GM23338 (cell line): Measurements from ENCODE around the gene IFNLR1. TPM values are rescaled to one million over a fixed set of nuclear protein-coding genes. Genes with fewer than 3 reads are reported as not detected.

Experiments used
- ATAC-seq: fragments of 200-7000 bp; cut with Tn5 transposase; 3 replicates; pipeline ENCODE4 v1.9.1; 2020
- DNase-seq: peaks from one replicate; pipeline ENCODE4 v3.0.0-alpha.2; 2015; ENCODE audit warnings: low spot score
- H2AFZ ChIP-seq: fragments of 200-600 bp; sonication (generic); 2 replicates; pipeline ENCODE4 v1.8.0; 2016; ENCODE audit warnings: antibody characterized with exemption, mild to moderate bottlenecking, moderate library complexity
- H3F3A ChIP-seq: fragments of 200-600 bp; sonication (generic); replicated peaks from 2 replicates; pipeline ENCODE4 v1.8.0; 2017; ENCODE audit warnings: antibody characterized with exemption, mixed run types, low read depth
- H3K27ac ChIP-seq: fragments of 200-600 bp; sonication (generic); 2 replicates; pipeline ENCODE4 v1.6.1; 2016; ENCODE audit warnings: low read depth
- H3K27me3 ChIP-seq: fragments of 200-600 bp; sonication (generic); 2 replicates; pipeline ENCODE4 v1.8.0; 2016; ENCODE audit warnings: mild to moderate bottlenecking, mixed run types, moderate library complexity; ENCODE audit not compliant: insufficient read depth
- H3K36me3 ChIP-seq: fragments of 200-600 bp; sonication (generic); 2 replicates; pipeline ENCODE4 v1.8.0; 2016; ENCODE audit warnings: mild to moderate bottlenecking; ENCODE audit not compliant: insufficient read depth
- H3K4me1 ChIP-seq: fragments of 200-600 bp; sonication (generic); 2 replicates; pipeline ENCODE4 v1.8.0; 2016; ENCODE audit warnings: mild to moderate bottlenecking, moderate library complexity; ENCODE audit not compliant: insufficient read depth
- H3K4me2 ChIP-seq: fragments of 200-600 bp; sonication (generic); 2 replicates; pipeline ENCODE4 v1.7.1; 2017; ENCODE audit warnings: mixed run types
- H3K4me3 ChIP-seq: fragments of 200-600 bp; sonication (generic); 2 replicates; pipeline ENCODE4 v1.6.1; 2016; ENCODE audit warnings: mixed run types
- H3K79me2 ChIP-seq: fragments of 200-600 bp; sonication (generic); replicated peaks from 2 replicates; pipeline ENCODE4 v1.8.0; 2017; ENCODE audit warnings: mild to moderate bottlenecking; ENCODE audit not compliant: insufficient read depth
- H3K9me2 ChIP-seq: fragments of 200-600 bp; sonication (generic); 2 replicates; pipeline ENCODE4 v1.8.0; 2017; ENCODE audit not compliant: insufficient read depth
- H4K20me1 ChIP-seq: fragments of 200-600 bp; sonication (generic); replicated peaks from 2 replicates; pipeline ENCODE4 v1.8.0; 2017; ENCODE audit warnings: mild to moderate bottlenecking; ENCODE audit not compliant: insufficient read depth
- H3K27ac Mint-ChIP-seq: 2 replicates; pipeline ENCODE4 v1.8.0; 2020; ENCODE audit warnings: inconsistent platforms, mild to moderate bottlenecking, moderate library complexity, mixed read lengths
- H3K27me3 Mint-ChIP-seq: 3 replicates; pipeline ENCODE4 v1.8.0; 2022; ENCODE audit warnings: low read depth, mild to moderate bottlenecking, moderate library complexity, mixed read lengths, inconsistent platforms; ENCODE audit not compliant: insufficient read depth, poor library complexity
- H3K36me3 Mint-ChIP-seq: 3 replicates; pipeline ENCODE4 v1.8.0; 2021; ENCODE audit warnings: low read depth, mild to moderate bottlenecking, inconsistent platforms, moderate library complexity, mixed read lengths
- H3K4me1 Mint-ChIP-seq: 3 replicates; pipeline ENCODE4 v1.8.0; 2020; ENCODE audit warnings: mild to moderate bottlenecking, inconsistent platforms, mixed read lengths
- H3K4me3 Mint-ChIP-seq: 3 replicates; pipeline ENCODE4 v1.8.0; 2021; ENCODE audit warnings: moderate library complexity, mild to moderate bottlenecking, inconsistent platforms, mixed read lengths
- H3K9me3 Mint-ChIP-seq: 3 replicates; pipeline ENCODE4 v1.8.0; 2020; ENCODE audit warnings: moderate library complexity, mild to moderate bottlenecking, inconsistent platforms, mixed read lengths
- CREB1 ChIP-seq: fragments of 250-450 bp; sonication (Bioruptor Pico); IDR thresholded peaks from 2 replicates; pipeline ENCODE4 v1.5.0; 2020; ENCODE audit warnings: low read depth, mild to moderate bottlenecking, moderate library complexity
- EZH2 ChIP-seq: fragments of 200-600 bp; sonication (generic); IDR thresholded peaks from one replicate; pipeline ENCODE4 v1.8.0; 2017; ENCODE audit warnings: antibody characterized with exemption, mild to moderate bottlenecking, low read depth; ENCODE audit not compliant: unreplicated experiment
- EZH2phosphoT487 ChIP-seq: fragments of 200-600 bp; sonication (generic); IDR thresholded peaks from one replicate; pipeline ENCODE4 v1.8.1; 2018; ENCODE audit warnings: antibody characterized with exemption; ENCODE audit not compliant: unreplicated experiment
- JUNB ChIP-seq: IDR thresholded peaks from one replicate; pipeline ENCODE4 v1.6.1; 2016; ENCODE audit warnings: antibody characterized with exemption; ENCODE audit not compliant: unreplicated experiment
- NANOG ChIP-seq: IDR thresholded peaks from 2 replicates; pipeline ENCODE4 v1.6.1; 2016; ENCODE audit warnings: antibody characterized with exemption, borderline replicate concordance
- POLR2AphosphoS5 ChIP-seq: IDR thresholded peaks from 2 replicates; pipeline ENCODE4 v1.6.1; 2016; ENCODE audit warnings: antibody characterized with exemption, low read depth
- STAT1 ChIP-seq: IDR thresholded peaks from one replicate; pipeline ENCODE4 v1.6.1; 2016; ENCODE audit warnings: antibody characterized with exemption; ENCODE audit not compliant: unreplicated experiment
- ZNF114 ChIP-seq: fragments of 250-450 bp; sonication (Bioruptor Pico); IDR thresholded peaks from 2 replicates; pipeline ENCODE4 v1.5.0; 2020; ENCODE audit warnings: mild to moderate bottlenecking, moderate library complexity
- ZNF331 ChIP-seq: fragments of 250-450 bp; sonication (Bioruptor Pico); IDR thresholded peaks from 2 replicates; pipeline ENCODE4 v1.5.0; 2020; ENCODE audit warnings: low read depth, mild to moderate bottlenecking, moderate library complexity
- polyA plus RNA-seq: library from polyadenylated mRNA; unstranded; fragments of >200 nt; fragmentation: Nextera tagmentation; extraction: Ambion mirVana; gene quantifications from 2 replicates; pipeline ENCODE4 v1.2.1, GENCODE V29; 2016
- total RNA-seq: library from RNA; depleted of rRNA; stranded (reverse); fragments of >200 nt; shearing (Covaris generic); gene quantifications from 2 replicates; pipeline ENCODE4 v1.2.3, GENCODE V29; 2014
- TF ChIP-seq, protein P1 (sequence below): fragments of 250-450 bp; sonication (Bioruptor Pico); IDR thresholded peaks from 2 replicates; pipeline ENCODE4 v1.5.0; 2020; ENCODE audit warnings: mild to moderate bottlenecking, moderate library complexity
- TF ChIP-seq, protein P2 (sequence below): IDR thresholded peaks from 2 replicates; pipeline ENCODE4 v1.6.1; 2016; ENCODE audit warnings: antibody characterized with exemption
- TF ChIP-seq, protein P3 (sequence below), 2 experiments: fragments of 200-600 bp in 1 of 2; sonication (generic) in 1 of 2; conservative IDR thresholded peaks; 2 replicates each; pipeline versions ENCODE4 v1.5.1 to v1.6.1; 2016 to 2017; ENCODE audit warnings: antibody characterized with exemption in 2 of 2, low read depth in 2 of 2, mild to moderate bottlenecking in 2 of 2, moderate library complexity in 1 of 2
- TF ChIP-seq, protein P4 (sequence below): IDR thresholded peaks from one replicate; pipeline ENCODE4 v1.6.1; 2018; ENCODE audit warnings: antibody characterized with exemption; ENCODE audit not compliant: unreplicated experiment

Gene IFNLR1
- total and polyA plus RNA-seq, 2 experiments from 2014 or later, result 4.2 to 6.2 TPM

DNA sequence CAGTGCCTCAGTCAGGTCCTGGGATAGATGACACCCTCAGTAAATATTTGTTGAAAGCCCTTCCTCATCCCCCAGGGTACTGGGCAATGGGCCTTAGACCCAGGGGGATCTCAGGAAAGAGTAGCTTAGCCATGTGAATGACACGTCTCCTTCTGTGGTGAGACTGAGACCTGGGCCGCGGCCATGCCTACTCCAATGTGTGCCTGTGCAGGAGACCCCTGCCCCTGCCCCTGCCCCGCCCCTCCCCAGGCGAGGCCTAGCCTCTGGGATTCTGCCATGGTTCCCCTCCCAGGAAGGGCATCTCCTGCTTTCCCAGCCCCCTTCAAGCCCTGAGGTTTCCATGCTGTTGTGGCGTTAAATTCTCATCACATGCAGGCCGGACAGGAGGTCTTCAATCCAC, 82.2 kb downstream of the IFNLR1 start:
- no peak overlapping the region for H3K27ac Mint-ChIP-seq
- no peak overlapping the region for H2AFZ ChIP-seq
- no peaks in the 10 kb centered on the region for H3K36me3 ChIP-seq
- no peaks in the 10 kb centered on the region for H3K9me2 ChIP-seq
- DNase-seq, result no peak
- peaks cover 11% of the 10 kb centered on the region for H3K27me3 Mint-ChIP-seq
- no peak overlapping the region for H3K4me3 Mint-ChIP-seq
- H3K9me3 Mint-ChIP-seq, result no peaks in the 10 kb centered on the region
- no peak overlapping the region for H3K4me2 ChIP-seq
- no peaks in the 10 kb centered on the region for H3K79me2 ChIP-seq
- TF ChIP-seq, protein P1, sequence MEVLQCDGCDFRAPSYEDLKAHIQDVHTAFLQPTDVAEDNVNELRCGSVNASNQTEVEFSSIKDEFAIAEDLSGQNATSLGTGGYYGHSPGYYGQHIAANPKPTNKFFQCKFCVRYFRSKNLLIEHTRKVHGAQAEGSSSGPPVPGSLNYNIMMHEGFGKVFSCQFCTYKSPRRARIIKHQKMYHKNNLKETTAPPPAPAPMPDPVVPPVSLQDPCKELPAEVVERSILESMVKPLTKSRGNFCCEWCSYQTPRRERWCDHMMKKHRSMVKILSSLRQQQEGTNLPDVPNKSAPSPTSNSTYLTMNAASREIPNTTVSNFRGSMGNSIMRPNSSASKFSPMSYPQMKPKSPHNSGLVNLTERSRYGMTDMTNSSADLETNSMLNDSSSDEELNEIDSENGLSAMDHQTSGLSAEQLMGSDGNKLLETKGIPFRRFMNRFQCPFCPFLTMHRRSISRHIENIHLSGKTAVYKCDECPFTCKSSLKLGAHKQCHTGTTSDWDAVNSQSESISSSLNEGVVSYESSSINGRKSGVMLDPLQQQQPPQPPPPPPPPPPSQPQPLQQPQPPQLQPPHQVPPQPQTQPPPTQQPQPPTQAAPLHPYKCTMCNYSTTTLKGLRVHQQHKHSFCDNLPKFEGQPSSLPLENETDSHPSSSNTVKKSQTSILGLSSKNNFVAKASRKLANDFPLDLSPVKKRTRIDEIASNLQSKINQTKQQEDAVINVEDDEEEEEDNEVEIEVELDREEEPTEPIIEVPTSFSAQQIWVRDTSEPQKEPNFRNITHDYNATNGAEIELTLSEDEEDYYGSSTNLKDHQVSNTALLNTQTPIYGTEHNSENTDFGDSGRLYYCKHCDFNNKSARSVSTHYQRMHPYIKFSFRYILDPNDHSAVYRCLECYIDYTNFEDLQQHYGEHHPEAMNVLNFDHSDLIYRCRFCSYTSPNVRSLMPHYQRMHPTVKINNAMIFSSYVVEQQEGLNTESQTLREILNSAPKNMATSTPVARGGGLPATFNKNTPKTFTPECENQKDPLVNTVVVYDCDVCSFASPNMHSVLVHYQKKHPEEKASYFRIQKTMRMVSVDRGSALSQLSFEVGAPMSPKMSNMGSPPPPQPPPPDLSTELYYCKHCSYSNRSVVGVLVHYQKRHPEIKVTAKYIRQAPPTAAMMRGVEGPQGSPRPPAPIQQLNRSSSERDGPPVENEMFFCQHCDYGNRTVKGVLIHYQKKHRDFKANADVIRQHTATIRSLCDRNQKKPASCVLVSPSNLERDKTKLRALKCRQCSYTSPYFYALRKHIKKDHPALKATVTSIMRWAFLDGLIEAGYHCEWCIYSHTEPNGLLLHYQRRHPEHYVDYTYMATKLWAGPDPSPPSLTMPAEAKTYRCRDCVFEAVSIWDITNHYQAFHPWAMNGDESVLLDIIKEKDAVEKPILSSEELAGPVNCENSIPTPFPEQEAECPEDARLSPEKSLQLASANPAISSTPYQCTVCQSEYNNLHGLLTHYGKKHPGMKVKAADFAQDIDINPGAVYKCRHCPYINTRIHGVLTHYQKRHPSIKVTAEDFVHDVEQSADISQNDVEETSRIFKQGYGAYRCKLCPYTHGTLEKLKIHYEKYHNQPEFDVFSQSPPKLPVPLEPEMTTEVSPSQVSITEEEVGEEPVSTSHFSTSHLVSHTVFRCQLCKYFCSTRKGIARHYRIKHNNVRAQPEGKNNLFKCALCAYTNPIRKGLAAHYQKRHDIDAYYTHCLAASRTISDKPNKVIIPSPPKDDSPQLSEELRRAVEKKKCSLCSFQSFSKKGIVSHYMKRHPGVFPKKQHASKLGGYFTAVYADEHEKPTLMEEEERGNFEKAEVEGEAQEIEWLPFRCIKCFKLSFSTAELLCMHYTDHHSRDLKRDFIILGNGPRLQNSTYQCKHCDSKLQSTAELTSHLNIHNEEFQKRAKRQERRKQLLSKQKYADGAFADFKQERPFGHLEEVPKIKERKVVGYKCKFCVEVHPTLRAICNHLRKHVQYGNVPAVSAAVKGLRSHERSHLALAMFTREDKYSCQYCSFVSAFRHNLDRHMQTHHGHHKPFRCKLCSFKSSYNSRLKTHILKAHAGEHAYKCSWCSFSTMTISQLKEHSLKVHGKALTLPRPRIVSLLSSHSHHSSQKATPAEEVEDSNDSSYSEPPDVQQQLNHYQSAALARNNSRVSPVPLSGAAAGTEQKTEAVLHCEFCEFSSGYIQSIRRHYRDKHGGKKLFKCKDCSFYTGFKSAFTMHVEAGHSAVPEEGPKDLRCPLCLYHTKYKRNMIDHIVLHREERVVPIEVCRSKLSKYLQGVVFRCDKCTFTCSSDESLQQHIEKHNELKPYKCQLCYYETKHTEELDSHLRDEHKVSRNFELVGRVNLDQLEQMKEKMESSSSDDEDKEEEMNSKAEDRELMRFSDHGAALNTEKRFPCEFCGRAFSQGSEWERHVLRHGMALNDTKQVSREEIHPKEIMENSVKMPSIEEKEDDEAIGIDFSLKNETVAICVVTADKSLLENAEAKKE (CRISPR knock-in tag), result no peak
- TF ChIP-seq NANOG, result no peak
- TF ChIP-seq JUNB, result no peak
- TF ChIP-seq, protein P2, sequence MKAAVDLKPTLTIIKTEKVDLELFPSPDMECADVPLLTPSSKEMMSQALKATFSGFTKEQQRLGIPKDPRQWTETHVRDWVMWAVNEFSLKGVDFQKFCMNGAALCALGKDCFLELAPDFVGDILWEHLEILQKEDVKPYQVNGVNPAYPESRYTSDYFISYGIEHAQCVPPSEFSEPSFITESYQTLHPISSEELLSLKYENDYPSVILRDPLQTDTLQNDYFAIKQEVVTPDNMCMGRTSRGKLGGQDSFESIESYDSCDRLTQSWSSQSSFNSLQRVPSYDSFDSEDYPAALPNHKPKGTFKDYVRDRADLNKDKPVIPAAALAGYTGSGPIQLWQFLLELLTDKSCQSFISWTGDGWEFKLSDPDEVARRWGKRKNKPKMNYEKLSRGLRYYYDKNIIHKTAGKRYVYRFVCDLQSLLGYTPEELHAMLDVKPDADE, result no peak
- TF ChIP-seq EZH2, result no peak
- TF ChIP-seq STAT1, result no peak
- no peak for TF ChIP-seq CREB1 (CRISPR knock-in tag)
- no peak for TF ChIP-seq EZH2phosphoT487
- TF ChIP-seq, protein P3, sequence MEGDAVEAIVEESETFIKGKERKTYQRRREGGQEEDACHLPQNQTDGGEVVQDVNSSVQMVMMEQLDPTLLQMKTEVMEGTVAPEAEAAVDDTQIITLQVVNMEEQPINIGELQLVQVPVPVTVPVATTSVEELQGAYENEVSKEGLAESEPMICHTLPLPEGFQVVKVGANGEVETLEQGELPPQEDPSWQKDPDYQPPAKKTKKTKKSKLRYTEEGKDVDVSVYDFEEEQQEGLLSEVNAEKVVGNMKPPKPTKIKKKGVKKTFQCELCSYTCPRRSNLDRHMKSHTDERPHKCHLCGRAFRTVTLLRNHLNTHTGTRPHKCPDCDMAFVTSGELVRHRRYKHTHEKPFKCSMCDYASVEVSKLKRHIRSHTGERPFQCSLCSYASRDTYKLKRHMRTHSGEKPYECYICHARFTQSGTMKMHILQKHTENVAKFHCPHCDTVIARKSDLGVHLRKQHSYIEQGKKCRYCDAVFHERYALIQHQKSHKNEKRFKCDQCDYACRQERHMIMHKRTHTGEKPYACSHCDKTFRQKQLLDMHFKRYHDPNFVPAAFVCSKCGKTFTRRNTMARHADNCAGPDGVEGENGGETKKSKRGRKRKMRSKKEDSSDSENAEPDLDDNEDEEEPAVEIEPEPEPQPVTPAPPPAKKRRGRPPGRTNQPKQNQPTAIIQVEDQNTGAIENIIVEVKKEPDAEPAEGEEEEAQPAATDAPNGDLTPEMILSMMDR (conservative IDR thresholded peaks at IDR 0.05; ENCODE audit: low read depth in 2 of 2), result no peak
- TF ChIP-seq POLR2AphosphoS5, result no peak
- TF ChIP-seq, protein P4, sequence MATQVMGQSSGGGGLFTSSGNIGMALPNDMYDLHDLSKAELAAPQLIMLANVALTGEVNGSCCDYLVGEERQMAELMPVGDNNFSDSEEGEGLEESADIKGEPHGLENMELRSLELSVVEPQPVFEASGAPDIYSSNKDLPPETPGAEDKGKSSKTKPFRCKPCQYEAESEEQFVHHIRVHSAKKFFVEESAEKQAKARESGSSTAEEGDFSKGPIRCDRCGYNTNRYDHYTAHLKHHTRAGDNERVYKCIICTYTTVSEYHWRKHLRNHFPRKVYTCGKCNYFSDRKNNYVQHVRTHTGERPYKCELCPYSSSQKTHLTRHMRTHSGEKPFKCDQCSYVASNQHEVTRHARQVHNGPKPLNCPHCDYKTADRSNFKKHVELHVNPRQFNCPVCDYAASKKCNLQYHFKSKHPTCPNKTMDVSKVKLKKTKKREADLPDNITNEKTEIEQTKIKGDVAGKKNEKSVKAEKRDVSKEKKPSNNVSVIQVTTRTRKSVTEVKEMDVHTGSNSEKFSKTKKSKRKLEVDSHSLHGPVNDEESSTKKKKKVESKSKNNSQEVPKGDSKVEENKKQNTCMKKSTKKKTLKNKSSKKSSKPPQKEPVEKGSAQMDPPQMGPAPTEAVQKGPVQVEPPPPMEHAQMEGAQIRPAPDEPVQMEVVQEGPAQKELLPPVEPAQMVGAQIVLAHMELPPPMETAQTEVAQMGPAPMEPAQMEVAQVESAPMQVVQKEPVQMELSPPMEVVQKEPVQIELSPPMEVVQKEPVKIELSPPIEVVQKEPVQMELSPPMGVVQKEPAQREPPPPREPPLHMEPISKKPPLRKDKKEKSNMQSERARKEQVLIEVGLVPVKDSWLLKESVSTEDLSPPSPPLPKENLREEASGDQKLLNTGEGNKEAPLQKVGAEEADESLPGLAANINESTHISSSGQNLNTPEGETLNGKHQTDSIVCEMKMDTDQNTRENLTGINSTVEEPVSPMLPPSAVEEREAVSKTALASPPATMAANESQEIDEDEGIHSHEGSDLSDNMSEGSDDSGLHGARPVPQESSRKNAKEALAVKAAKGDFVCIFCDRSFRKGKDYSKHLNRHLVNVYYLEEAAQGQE, result no peak
- TF ChIP-seq ZNF331 (CRISPR knock-in tag), result no peak
- no peak for TF ChIP-seq ZNF114 (CRISPR knock-in tag)
- no peak overlapping the region for H3K4me3 ChIP-seq
- no peaks in the 10 kb centered on the region for H4K20me1 ChIP-seq
- no peaks in the 10 kb centered on the region for H3K4me1 ChIP-seq
- H3K36me3 Mint-ChIP-seq, result no peaks in the 10 kb centered on the region
- ATAC-seq, result no peak
- no peaks in the 10 kb centered on the region for H3F3A ChIP-seq
- peaks cover 14% of the 10 kb centered on the region for H3K4me1 Mint-ChIP-seq
- no peaks in the 10 kb centered on the region for H3K27me3 ChIP-seq
- H3K27ac ChIP-seq, result no peak overlapping the region
